ENCODE data around the gene CASP5.

GRCh38 chr11:105023003-105023402 is at the start of gene CASP5:
- TF ChIP-seq POLR2A (IDR thresholded peaks at IDR 0.05; ENCODE audit: low read depth, low read length) (no peak), POLR2AphosphoS5 (IDR thresholded peaks at IDR 0.05; ENCODE audit: low read depth, low read length) (no peak)

Data from GM12892 (cell line).